ENCODE results near the gene PIK3R3. TPM values are rescaled to one million over a fixed set of nuclear protein-coding genes. Genes with fewer than 3 reads are reported as not detected.

Gene PIK3R3
- total and polyA plus RNA-seq, 7 donors: 2.4 to 11.6 (median 7.0) TPM

- H3K36me3 ChIP-seq: no peaks in the 10 kb centered on the region
- H3K4me1 ChIP-seq: no peaks in the 10 kb centered on the region
- WGBS, 2 donors: 87 to 91% methylated on average over 3 of the region's 3 CpGs
- no peaks in the 10 kb centered on the region for H3K9me3 ChIP-seq
- no peak overlapping the region for H3K4me3 ChIP-seq
- intact Hi-C loops (cut with DNase I): no loop called here
- H3K27ac ChIP-seq: no peak overlapping the region
- no peak for DNase-seq
- no peaks in the 10 kb centered on the region for H3K27me3 ChIP-seq
- no peak for TF ChIP-seq POLR2AphosphoS5 (IDR thresholded peaks at IDR 0.05)
- TF ChIP-seq CTCF (IDR thresholded peaks at IDR 0.05): no peak
- TF ChIP-seq EP300 (IDR thresholded peaks at IDR 0.05): no peak
- TF ChIP-seq POLR2A (IDR thresholded peaks at IDR 0.05): no peak
Observed at GRCh38 chr1:46068525-46068924, 63.9 kb downstream of the PIK3R3 start.

GRCh38 chr1:46067652-46068051 lies 64.8 kb downstream of the PIK3R3 start:
- Histone ChIP-seq H3K27ac (no peak overlapping the region), H3K36me3 (no peaks in the 10 kb centered on the region), H3K27me3 (no peaks in the 10 kb centered on the region), H3K4me1 (no peaks in the 10 kb centered on the region), H3K9me3 (no peaks in the 10 kb centered on the region), H3K4me3 (no peak overlapping the region)
- TF ChIP-seq CTCF (IDR thresholded peaks at IDR 0.05) (no peak), POLR2A (IDR thresholded peaks at IDR 0.05) (no peak), POLR2AphosphoS5 (IDR thresholded peaks at IDR 0.05) (no peak)
- 82 to 96% methylated on average over 1 of the region's 1 CpG for WGBS, 2 donors
- no peak for DNase-seq
- intact Hi-C loops (cut with DNase I): no loop called here

GRCh38 chr1:46065405-46065804 lies 67.0 kb downstream of the PIK3R3 start:
- Histone ChIP-seq H3K27me3 (no peaks in the 10 kb centered on the region), H3K4me1 (no peaks in the 10 kb centered on the region), H3K9me3 (no peaks in the 10 kb centered on the region), H3K27ac (no peak overlapping the region), H3K36me3 (peaks cover 0 to 5% (median 0%) of the 10 kb centered on the region in 4 donors), H3K4me3 (no peak overlapping the region)
- no peak for DNase-seq
- intact Hi-C loops (cut with DNase I): no loop called here
- TF ChIP-seq POLR2A (IDR thresholded peaks at IDR 0.05) (no peak), EP300 (IDR thresholded peaks at IDR 0.05) (no peak), POLR2AphosphoS5 (IDR thresholded peaks at IDR 0.05) (no peak), CTCF (IDR thresholded peaks at IDR 0.05) (no peak)

GRCh38 chr1:46064708-46065107 lies 67.7 kb downstream of the PIK3R3 start:
- TF ChIP-seq POLR2A (IDR thresholded peaks at IDR 0.05) (no peak), EP300 (IDR thresholded peaks at IDR 0.05) (no peak), POLR2AphosphoS5 (IDR thresholded peaks at IDR 0.05) (no peak), CTCF (IDR thresholded peaks at IDR 0.05) (no peak)
- H3K4me3 ChIP-seq: no peak overlapping the region
- H3K27ac ChIP-seq: no peak overlapping the region
- H3K9me3 ChIP-seq: no peaks in the 10 kb centered on the region
- no peaks in the 10 kb centered on the region for H3K4me1 ChIP-seq
- H3K36me3 ChIP-seq: peaks cover 0 to 5% (median 0%) of the 10 kb centered on the region in 4 donors
- no peaks in the 10 kb centered on the region for H3K27me3 ChIP-seq
- intact Hi-C loops (cut with DNase I): no loop called here
- 95 to 96% methylated on average over 1 of the region's 1 CpG for WGBS, 2 donors
- no peak for DNase-seq

GRCh38 chr1:46062651-46063319 lies 69.6 kb downstream of the PIK3R3 start:
- DNase-seq: no peak
- Histone ChIP-seq H3K4me3 (no peak overlapping the region), H3K9me3 (no peaks in the 10 kb centered on the region), H3K27ac (no peak overlapping the region), H3K36me3 (peaks cover 0 to 5% (median 0%) of the 10 kb centered on the region in 4 donors), H3K27me3 (no peaks in the 10 kb centered on the region), H3K4me1 (no peaks in the 10 kb centered on the region)
- intact Hi-C loops (cut with DNase I): no loop called here
- 74% methylated on average over 4 of the region's 4 CpGs for whole genome bisulfite sequencing, 2 donors
- TF ChIP-seq POLR2AphosphoS5 (IDR thresholded peaks at IDR 0.05): no peak
- no peak for TF ChIP-seq CTCF (IDR thresholded peaks at IDR 0.05)
- no peak for TF ChIP-seq EP300 (IDR thresholded peaks at IDR 0.05)
